Esophagus squamous epithelium (tissue), 4 donors: ENCODE results near the gene RHOD.

Source experiments
- CTCF ChIP-seq, 6 experiments: fragments of 450-650 bp in 4 of 6; fragments of 200-600 bp in 2 of 6; sonication (generic) in 2 of 6; IDR thresholded peaks; one replicate each; pipeline ENCODE4 v1.5.1; 2016 to 2019; ENCODE audit warnings: antibody characterized with exemption in 6 of 6, mild to moderate bottlenecking in 4 of 6, moderate library complexity in 4 of 6
- POLR2A ChIP-seq, 4 donors: fragments of 450-650 bp; IDR thresholded peaks; one replicate each; pipeline ENCODE4 v1.6.1; 2017; ENCODE audit warnings: antibody characterized with exemption in 4 of 4, mild to moderate bottlenecking in 4 of 4, moderate library complexity in 3 of 4

- TF ChIP-seq CTCF (IDR thresholded peaks at IDR 0.05) (no peak), POLR2A (IDR thresholded peaks at IDR 0.05) (no peak)
These were observed 32.7 kb upstream of the RHOD start for GRCh38 chr11:67023957-67024353.
